GM19467 (cell line): ENCODE data around the gene PRKD2.
"Not testable (repeated sequence)": the region's sequence is repeated elsewhere in the genome, so short reads cannot be mapped to it uniquely, and the experiment has no call there.

Experiments used
- ATAC-seq: cut with Tn5 transposase; IDR thresholded peaks from one replicate; pipeline ENCODE4 v1.9.1; 2021; ENCODE audit warnings: mild to moderate bottlenecking, moderate library complexity; ENCODE audit not compliant: unreplicated experiment

The PRKD2 gene

DNA sequence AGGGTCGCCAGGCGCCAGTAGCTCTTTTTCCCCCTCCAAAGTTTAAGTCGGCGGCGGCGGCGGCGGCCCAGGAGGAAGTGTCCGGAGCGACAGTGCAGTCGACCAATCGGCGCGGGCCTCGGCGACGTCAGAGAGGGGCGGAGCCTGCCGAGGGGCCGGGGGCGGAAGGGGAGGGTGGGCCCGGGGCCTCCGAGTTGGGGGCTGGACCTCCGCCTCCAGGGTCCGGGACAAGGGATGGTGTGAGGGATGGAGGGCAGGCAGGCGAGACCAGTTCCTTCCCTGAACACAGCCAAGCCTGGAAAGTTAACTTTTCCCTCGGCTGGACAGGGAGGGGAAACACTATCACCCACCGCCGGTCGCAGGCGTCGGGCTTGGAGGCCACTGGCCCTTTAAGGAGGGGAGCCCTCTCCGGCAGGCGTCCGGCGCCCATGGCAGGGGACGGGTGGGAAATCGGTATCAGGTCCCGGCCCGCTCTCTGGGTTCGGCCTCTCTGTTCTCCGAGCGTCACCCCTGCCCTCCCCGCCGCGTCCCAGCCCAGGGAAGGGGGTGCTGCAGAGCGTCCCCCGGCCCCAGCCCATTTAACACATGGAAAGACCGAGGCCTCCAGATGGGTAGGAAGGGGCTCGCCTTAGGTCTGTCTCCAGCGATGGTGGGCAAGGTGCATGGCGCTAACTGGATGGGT is at the start of gene PRKD2:
Gene PRKD2 (minus strand): TSS at position 81 of the 682 bp plus-strand sequence. CDS start 744 bp downstream, outside the sequence.
- peak; percentile 30 for ATAC-seq

DNA sequence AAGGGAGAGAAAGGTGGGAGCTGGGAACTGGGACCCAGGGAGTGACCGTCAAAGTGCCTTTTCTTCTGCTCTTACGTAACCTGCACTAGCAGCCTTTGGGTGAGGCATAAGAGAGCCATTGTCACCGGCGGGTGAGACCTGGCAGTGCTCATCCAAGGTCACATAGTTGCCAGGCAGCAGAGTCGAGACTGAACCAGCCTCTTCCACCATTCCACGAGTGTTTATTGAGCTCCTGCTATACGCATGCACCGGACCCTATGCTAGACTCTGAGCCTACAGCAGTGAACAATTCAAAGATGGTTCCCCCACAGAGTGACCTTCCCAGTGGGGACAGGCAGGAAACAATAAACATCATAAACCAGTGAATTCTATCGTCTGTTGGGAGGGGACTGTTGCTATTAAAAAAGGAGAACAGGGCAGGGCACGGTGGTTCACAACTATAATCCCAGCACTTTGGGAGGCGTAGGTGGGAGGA is 47.9 kb upstream of the PRKD2 start:
- ATAC-seq = no peak

DNA sequence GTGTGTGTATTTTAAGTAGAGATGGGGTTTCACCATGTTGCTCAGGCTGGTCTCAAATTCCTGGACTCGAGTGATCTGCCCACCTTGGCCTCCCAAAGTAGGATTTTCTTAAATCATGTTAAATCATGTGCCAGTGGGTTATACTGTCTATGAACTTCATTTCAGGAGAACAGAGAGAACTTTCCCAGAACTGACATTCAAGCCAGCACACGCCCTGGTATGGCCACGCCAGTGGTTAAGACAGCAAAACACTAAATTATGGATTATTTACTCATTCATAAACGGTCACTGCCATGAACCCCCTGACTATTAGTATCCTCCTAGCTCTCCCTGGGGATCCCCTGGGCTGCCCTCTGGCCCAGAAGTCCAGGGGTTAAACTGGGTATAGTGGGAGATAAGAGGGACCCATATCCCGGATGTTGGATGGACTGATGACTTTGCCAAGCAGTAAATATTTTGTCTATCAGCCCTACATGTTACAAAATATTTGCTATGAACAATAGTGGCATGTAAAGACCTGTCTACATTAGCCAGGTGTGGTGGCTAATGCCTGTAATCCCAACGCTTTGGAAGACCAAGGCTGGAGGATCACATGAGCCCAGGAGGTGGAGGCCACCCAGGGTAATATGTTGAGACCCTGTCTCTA is 45.5 kb upstream of the PRKD2 start:
- no peak for ATAC-seq

DNA sequence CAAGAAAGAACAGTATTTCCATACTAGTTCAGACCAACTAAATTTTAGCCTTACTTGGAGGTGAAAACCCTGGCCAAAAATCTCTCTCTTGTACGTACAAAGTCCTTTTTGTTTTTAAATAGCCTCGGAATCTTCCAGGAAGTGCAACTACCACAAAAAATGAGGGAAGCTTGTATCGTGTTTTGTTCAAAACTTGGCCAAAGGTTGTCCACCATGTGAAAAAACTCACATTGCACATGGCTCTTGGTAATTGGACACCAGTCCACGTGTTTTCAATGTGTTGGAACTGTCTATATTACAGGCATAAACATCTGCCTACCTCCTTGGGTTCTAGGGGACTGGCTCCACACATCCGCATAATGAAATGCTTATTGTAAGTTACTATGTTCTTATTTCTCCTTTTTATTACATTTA is 44.5 kb upstream of the PRKD2 start:
- ATAC-seq = no peak

DNA sequence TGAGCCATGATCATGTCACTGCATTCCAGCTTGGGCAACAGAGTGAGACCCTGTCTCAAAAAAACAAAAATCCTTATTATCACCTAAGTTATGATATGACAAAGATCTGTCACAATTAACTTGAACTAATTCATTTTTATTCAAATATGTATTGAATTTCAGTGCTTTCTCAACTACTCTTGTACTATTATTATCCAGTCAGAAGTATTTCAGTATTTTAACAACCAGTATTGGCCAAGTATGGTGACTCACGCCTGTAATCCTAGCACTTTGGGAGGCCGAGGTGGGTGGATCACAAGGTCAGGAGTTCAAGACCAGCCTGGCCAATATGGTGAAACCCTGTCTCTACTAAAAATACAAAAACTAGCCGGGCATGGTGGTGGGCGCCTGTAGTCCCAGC is 44.0 kb upstream of the PRKD2 start:
- ATAC-seq = not testable (repeated sequence)

DNA sequence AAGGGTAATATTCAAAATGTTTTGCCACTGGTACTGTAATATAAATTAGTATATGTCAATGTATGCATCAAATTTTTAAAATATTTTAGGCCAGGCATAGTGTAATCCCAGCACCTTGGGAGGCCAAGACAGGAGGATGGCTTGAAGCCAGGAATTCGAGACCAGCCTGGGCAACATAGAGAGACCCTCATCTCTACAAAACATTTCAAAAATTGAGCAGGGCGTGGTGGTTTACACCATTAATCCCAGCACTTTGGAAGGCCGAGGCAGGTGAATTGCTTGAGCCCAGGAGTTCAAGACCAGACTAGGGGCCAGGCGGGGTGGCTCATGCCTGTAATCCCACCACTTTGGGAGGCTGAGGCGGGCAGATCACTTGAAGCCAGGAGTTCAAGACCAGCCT is 43.4 kb upstream of the PRKD2 start:
- no peak for ATAC-seq

DNA sequence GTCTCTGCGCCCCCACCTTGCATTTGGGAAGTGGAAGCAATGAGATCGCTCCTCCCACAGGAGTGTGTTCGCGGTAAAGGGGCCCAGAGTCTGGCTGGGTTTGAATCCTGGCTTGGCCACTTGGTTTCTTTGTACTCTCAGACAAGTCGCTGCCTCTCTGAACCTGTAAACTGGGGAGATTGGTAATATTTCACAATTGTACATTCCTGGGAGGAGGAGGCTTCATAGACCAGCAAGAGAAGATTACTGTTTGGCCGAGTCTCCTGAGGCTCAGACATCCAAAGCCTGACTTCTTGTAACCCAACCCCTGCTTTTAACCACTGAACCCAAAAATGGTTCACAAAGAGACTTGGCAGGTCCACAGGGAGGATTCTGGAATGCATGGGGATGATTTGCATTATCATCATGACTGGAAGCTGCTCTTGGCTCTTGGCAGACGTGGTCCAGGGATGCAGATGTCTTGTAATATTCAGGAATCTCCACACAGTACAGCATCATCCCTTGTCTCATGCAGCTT is 43.0 kb upstream of the PRKD2 start:
- no peak for ATAC-seq

DNA sequence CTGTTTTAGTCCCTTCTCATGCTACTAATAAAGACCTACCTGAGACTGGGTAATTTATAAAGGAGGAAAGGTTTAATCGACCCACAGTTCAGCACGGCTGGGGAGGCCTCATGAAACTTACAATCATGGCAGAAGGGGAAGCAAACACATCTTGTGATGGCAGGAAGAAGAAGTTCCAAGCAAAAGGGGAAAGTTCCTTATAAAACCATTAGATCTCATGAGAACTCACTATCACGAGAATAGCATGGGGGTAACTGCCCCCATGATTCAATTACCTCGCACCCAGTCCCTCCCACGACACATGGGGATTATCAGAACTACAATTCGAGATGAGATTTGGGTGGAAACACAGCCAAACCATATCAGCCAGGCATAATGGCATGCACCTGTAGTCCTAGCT is 42.3 kb upstream of the PRKD2 start:
- ATAC-seq = no peak

DNA sequence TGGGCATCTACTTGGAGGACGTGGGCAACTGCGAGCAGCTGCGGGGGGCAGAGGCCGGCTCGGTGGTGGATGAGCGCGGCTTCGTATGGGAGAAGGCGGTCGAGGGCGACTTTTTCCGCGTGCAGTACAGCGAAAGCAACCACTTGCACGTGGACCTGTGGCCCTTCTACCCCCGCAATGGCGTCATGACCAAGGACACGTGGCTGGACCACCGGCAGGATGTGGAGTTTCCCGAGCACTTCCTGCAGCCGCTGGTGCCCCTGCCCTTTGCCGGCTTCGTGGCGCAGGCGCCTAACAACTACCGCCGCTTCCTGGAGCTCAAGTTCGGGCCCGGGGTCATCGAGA is 39.6 kb upstream of the PRKD2 start:
- ATAC-seq = no peak

DNA sequence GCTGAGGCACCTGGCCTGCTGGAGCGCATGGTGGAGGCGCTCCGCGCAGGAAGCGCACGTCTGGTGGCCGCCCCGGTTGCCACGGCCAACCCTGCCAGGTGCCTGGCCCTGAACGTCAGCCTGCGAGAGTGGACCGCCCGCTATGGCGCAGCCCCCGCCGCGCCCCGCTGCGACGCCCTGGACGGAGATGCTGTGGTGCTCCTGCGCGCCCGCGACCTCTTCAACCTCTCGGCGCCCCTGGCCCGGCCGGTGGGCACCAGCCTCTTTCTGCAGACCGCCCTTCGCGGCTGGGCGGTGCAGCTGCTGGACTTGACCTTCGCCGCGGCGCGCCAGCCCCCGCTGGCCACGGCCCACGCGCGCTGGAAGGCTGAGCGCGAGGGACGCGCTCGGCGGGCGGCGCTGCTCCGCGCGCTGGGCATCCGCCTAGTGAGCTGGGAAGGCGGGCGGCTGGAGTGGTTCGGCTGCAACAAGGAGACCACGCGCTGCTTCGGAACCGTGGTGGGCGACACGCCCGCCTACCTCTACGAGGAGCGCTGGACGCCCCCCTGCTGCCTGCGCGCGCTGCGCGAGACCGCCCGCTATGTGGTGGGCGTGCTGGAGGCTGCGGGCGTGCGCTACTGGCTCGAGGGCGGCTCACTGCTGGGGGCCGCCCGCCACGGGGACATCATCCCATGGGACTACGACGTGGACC is 39.1 kb upstream of the PRKD2 start:
- ATAC-seq = no peak

DNA sequence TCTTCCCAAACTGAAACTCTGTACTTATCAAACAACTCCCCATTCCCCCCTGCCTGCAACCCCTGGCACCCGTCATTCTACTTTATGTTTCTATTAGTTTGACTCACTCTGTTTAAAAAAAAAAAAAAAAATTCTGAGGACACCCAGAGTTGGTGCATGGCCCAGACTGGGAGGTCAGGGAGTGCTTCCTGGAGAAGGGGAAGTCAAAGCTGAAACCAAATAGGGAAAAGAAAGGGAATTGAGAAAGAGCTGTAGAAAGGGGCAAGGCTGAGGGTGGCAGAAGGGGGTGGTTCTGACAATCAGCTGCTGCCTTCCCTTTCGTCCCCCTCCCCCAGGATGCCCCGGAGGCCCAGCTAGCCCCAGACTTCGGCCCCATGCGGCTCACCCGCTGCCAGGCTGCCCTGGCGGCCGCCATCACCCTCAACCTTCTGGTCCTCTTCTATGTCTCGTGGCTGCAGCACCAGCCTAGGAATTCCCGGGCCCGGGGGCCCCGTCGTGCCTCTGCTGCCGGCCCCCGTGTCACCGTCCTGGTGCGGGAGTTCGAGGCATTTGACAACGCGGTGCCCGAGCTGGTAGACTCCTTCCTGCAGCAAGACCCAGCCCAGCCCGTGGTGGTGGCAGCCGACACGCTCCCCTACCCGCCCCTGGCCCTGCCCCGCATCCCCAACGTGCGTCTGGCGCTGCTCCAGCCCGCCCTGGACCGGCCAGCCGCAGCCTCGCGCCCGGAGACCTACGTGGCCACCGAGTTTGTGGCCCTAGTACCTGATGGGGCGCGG is 38.4 kb upstream of the PRKD2 start:
- ATAC-seq = no peak

DNA sequence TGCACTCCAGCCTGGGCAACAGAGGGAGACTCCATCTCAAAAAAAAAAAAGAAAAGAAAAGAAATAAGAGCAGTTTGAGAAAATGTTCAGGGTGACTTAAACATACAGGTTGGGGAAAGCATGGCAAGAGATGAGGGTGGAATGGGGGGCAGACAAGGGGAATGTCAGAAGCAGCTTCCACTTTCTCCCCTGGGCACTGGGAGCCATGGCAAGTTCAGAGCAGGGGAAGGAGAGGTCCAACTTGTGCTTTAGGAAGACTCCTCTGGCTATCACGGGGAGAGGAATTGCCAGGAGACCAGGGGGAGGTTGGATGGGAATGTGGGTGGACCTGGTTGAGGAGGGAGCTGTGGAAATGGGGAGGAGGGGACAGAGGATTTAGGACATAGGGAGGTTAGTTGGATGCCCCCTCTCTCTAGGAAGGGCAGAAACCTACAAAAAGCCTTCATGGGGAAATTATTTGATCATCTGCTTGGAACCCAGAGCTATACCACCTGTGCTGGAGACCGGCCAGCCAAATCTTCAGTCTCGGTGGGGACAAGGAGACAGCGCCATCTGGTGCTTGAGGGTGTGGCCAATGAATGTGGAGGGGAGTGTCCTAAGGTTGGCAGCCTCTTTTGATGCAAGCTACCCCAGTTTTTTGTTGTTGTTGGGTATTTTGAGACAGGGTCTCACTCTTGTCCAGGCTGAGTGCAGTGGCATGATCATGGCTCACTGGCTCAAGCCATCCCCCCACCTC is 36.7 kb upstream of the PRKD2 start:
- no peak for ATAC-seq

DNA sequence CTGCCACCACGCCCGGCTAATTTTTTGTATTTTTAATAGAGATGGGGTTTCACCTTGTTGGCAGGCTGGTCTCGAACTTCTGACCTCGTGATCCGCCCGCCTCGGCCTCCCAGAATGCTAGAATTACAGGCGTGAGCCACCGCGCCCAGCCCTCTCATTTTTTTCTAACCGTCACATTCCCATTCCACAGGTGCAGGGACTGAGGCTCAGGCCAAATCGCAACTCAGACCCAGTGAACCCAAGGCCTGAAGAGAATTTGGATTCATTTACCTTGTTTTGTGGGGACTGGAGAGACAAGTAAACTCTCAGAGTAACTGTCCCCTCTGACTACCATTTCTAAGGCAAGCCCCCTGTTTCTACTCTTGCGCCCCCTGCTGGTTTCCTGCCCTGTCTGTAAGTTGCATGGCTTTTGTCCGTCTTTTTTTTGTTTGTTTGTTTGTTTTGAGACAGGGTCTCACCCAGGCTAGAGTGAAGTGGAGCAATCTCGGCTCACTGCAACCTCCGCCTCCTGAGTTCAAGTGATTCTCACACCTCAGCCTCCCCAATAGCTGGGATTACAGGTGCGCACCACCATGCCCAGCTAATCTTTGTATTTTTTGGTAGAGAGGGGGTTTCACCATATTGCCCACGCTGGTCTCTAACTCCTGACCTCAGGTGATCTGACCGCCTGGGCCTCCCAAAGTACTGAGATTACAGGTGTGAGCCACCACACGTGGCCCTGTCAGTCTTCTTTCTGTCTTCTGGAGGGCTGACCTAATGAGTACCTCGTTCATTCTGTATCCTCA is 31.6 kb upstream of the PRKD2 start:
- ATAC-seq = no peak

DNA sequence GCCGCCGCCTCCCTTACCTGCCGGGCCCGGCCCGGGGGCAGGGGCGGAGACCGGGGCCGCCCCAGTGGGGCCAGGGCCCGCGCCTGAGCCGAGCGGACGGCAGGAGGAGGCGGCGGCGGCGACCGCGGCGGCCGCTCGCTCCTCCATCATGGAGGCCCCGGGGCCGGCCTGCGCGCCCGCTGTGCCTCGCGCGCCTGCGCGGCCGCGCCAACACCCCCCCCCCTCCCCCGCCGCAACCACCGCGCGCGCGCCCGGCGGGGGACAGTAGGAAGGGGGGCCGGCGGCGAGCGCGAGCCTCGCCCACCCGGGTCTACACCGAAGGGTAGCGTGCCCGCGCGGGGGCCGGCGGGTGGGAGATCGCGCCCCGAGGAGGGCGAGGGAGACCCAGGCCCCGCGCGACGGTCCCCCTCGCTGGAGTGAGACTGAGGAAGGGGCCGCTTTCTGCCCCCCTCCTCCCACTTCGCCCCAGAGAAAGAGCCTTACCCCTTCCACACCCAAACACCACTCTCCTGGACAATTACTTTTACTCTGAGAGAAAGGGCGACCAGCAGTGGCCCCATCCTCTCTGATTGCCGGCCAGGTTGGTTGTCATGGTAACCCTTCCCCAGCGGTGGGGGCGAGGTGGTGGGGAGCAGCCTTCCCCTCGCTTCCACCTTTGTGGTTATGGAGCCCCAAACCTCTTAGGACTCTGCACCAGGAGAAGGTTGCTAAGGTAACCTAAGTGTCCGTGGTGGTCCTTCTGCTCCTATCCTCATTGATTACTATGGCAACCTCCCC is 29.6 kb upstream of the PRKD2 start, which contains the start of gene STRN4:
Gene STRN4 (minus strand): TSS at position 170 of the 777 bp plus-strand sequence. CDS start 20 bp downstream, at position 150.
- ATAC-seq = peak; percentile 48

DNA sequence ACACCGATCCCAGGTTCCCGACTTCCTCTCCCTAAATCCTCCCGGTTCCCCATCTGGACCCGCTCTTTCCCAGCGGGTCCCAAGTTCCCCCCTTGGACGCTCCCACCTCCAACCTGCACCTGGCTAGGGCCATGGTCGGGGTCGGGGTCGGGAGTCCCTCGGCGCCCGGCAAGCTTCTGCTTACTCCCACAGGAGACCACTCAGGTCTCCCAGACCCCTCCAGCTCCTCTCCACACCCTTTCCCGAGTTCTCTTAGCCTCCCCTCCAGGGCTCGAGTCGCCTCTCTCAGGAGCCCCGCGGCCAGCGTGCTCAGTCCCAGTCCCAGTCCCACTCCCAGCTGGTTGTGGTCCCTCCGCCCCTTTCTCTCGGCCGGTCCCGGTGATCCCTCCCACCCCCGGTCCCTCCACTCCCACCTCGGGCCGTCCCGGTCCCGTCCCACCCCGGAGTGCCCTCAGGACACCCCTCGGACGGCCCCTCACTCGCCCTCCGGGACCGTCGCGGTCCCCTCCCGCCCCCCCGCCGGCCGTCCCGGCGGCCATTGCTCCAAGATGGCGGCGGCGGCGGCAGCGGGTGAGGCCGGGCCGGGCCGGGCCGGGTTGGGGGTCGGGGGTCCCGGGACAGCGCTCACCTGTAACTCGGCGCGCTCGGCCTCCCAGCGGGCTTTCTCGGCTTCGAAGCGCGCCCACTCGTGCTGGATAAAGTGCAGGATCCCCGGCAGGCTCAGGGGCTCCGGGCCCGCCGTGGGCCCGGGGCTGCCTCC is 28.8 kb upstream of the PRKD2 start, which contains the start of gene FKRP:
Gene FKRP (plus strand): TSS at position 537 of the 760 bp plus-strand sequence. CDS start 9,394 bp downstream, outside the sequence.
- ATAC-seq = peak; percentile 38

DNA sequence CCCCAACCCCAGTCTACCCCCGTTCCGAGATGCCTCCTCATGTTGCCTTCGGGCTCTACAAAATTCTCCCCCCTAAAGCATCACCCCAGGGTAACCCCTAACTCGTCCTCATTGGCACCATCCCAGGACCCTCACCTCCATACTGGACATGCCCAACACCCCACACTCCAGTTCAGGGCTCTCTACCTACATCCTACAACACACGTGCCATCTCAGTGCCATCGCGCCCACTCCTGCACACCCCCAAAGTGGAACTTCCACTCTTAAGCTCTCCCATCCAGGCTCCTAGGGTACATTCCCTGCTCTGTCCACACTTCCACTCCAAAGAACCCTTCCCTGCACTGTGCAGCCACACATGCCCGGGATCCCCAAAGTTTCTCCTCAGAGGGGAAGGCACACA is 28.1 kb upstream of the PRKD2 start:
- no peak for ATAC-seq

DNA sequence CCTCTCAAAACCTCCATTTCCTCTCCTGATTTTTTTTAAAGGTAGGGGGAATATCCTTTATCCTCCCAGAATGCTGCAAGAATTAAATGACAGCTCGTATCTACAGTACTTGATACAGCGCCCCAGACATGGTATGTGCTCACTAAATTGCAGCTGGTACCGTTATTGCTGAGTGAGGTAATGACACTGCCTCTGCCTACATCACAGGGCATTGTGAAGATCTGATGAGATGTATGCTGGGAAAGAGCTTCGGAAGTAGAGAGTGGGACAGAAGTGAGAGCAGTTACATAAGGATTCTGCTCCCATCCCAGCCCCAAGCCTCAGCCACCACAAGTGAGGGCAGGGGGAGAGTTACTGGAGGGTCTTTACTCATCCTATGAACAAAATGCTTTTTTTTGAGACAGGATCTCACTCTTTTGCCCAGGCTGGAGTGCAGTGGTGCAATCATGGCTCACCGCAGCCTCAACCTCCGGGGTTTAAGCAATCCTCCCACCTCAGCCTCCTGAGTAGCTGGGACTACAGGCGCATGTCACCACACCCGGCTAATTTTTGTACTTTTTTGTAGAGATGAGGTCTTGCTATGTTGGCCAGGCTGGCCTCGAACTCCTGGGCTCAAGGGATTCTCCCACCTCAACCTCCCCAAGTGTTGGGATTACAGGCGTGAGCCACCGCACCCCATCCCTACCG is 27.2 kb upstream of the PRKD2 start:
- no peak for ATAC-seq
